Nephron progenitor cell (in vitro differentiated cells): Measurements from ENCODE around the gene EXOC7.

Experiments used
- DNase-seq: peaks from one replicate; pipeline ENCODE4 v3.0.0; 2021
- H3K27ac Mint-ChIP-seq: 2 replicates; pipeline ENCODE4 v1.8.0; 2021; ENCODE audit warnings: mild to moderate bottlenecking, moderate library complexity, mixed read lengths
- H3K27me3 Mint-ChIP-seq: 2 replicates; pipeline ENCODE4 v1.8.0; 2021; ENCODE audit warnings: mild to moderate bottlenecking, low read depth, mixed read lengths; ENCODE audit not compliant: poor library complexity
- H3K36me3 Mint-ChIP-seq: 2 replicates; pipeline ENCODE4 v1.8.0; 2021; ENCODE audit warnings: low read depth, mixed read lengths
- H3K4me1 Mint-ChIP-seq: 2 replicates; pipeline ENCODE4 v1.8.0; 2021; ENCODE audit warnings: mixed read lengths
- H3K4me3 Mint-ChIP-seq: 2 replicates; pipeline ENCODE4 v1.8.0; 2021; ENCODE audit warnings: mild to moderate bottlenecking, moderate library complexity, mixed read lengths
- H3K9me3 Mint-ChIP-seq: 2 replicates; pipeline ENCODE4 v1.8.0; 2021; ENCODE audit warnings: mild to moderate bottlenecking, moderate library complexity, mixed read lengths
- CTCF ChIP-seq: fragments of 200-600 bp; sonication (generic); IDR thresholded peaks from 2 replicates; pipeline ENCODE4 v1.5.0; 2021; ENCODE audit warnings: antibody characterized with exemption

Gene EXOC7

GRCh38 chr17:76130473-76130872 is 26.9 kb upstream of the EXOC7 start:
- DNase-seq, result no peak
- H3K36me3 Mint-ChIP-seq, result no peaks in the 10 kb centered on the region
- H3K4me3 Mint-ChIP-seq, result no peak overlapping the region
- TF ChIP-seq CTCF, result no peak
- no peak overlapping the region for H3K27ac Mint-ChIP-seq
- peaks cover 23% of the 10 kb centered on the region for H3K4me1 Mint-ChIP-seq
- H3K9me3 Mint-ChIP-seq, result peaks cover 6% of the 10 kb centered on the region
- H3K27me3 Mint-ChIP-seq, result peaks cover 93% of the 10 kb centered on the region

- no peaks in the 10 kb centered on the region for H3K36me3 Mint-ChIP-seq
- H3K4me3 Mint-ChIP-seq, result no peak overlapping the region
- DNase-seq, result no peak
- H3K4me1 Mint-ChIP-seq, result peaks cover 23% of the 10 kb centered on the region
- H3K27me3 Mint-ChIP-seq, result peaks cover 51% of the 10 kb centered on the region
- no peak overlapping the region for H3K27ac Mint-ChIP-seq
- TF ChIP-seq CTCF, result no peak
- no peaks in the 10 kb centered on the region for H3K9me3 Mint-ChIP-seq
Measured at GRCh38 chr17:76125922-76126321, 22.3 kb upstream of the EXOC7 start.

GRCh38 chr17:76125391-76125675 is 21.7 kb upstream of the EXOC7 start:
- H3K36me3 Mint-ChIP-seq, result no peaks in the 10 kb centered on the region
- peaks cover 21% of the 10 kb centered on the region for H3K4me1 Mint-ChIP-seq
- DNase-seq, result no peak
- peaks cover 49% of the 10 kb centered on the region for H3K27me3 Mint-ChIP-seq
- H3K4me3 Mint-ChIP-seq, result no peak overlapping the region
- H3K9me3 Mint-ChIP-seq, result no peaks in the 10 kb centered on the region
- TF ChIP-seq CTCF, result no peak
- H3K27ac Mint-ChIP-seq, result no peak overlapping the region

GRCh38 chr17:76124582-76125390 is 21.2 kb upstream of the EXOC7 start:
- Mint-ChIP-seq H3K36me3 (no peaks in the 10 kb centered on the region), H3K4me1 (peaks cover 24% of the 10 kb centered on the region), H3K27ac (no peak overlapping the region), H3K4me3 (no peak overlapping the region), H3K9me3 (no peaks in the 10 kb centered on the region), H3K27me3 (peaks cover 49% of the 10 kb centered on the region)
- peak; percentile 18 for TF ChIP-seq CTCF
- DNase-seq, result no peak

GRCh38 chr17:76123749-76124581 is 20.4 kb upstream of the EXOC7 start:
- no peak for DNase-seq
- H3K9me3 Mint-ChIP-seq, result no peaks in the 10 kb centered on the region
- peaks cover 46% of the 10 kb centered on the region for H3K27me3 Mint-ChIP-seq
- H3K36me3 Mint-ChIP-seq, result no peaks in the 10 kb centered on the region
- H3K4me3 Mint-ChIP-seq, result no peak overlapping the region
- TF ChIP-seq CTCF, result no peak
- H3K4me1 Mint-ChIP-seq, result peaks cover 32% of the 10 kb centered on the region
- no peak overlapping the region for H3K27ac Mint-ChIP-seq
